H9 (cell line): ENCODE results near the gene EXOC3L4. TPM values are rescaled to one million over a fixed set of nuclear protein-coding genes. Genes with fewer than 3 reads are reported as not detected.

ENCODE experiments used
- DNase-seq: peaks from one replicate; pipeline ENCODE4 v3.0.0-alpha.2; 2017
- H2AFZ ChIP-seq: one replicate; pipeline ENCODE4 v1.6.1; 2013; ENCODE audit warnings: mild to moderate bottlenecking, low read length, control low read depth, moderate library complexity
- H2AK5ac ChIP-seq: 2 replicates; pipeline ENCODE4 v1.6.1; 2013; ENCODE audit warnings: low read length, control low read depth, mixed read lengths; ENCODE audit not compliant: insufficient read length
- H2BK120ac ChIP-seq: one replicate; pipeline ENCODE4 v1.6.1; 2013; ENCODE audit warnings: low read depth, mild to moderate bottlenecking, low read length, control low read depth, inconsistent platforms; ENCODE audit not compliant: poor library complexity, severe bottlenecking
- H2BK12ac ChIP-seq: 2 replicates; pipeline ENCODE4 v1.6.1; 2013; ENCODE audit warnings: low read length, control low read depth, mixed read lengths, low read depth; ENCODE audit not compliant: insufficient read length
- H2BK15ac ChIP-seq: 2 replicates; pipeline ENCODE4 v1.6.1; 2013; ENCODE audit warnings: low read depth, low read length, control low read depth
- H2BK20ac ChIP-seq: one replicate; pipeline ENCODE4 v1.6.1; 2013; ENCODE audit warnings: low read depth, mild to moderate bottlenecking, low read length, control low read depth, inconsistent platforms; ENCODE audit not compliant: poor library complexity, severe bottlenecking
- H2BK5ac ChIP-seq: 2 replicates; pipeline ENCODE4 v1.6.1; 2013; ENCODE audit warnings: low read length, control low read depth, mixed read lengths; ENCODE audit not compliant: insufficient read length
- H3K14ac ChIP-seq: 2 replicates; pipeline ENCODE4 v1.6.1; 2013; ENCODE audit warnings: low read length, control low read depth; ENCODE audit not compliant: insufficient read depth
- H3K18ac ChIP-seq: 2 replicates; pipeline ENCODE4 v1.6.1; 2013; ENCODE audit warnings: low read depth, mild to moderate bottlenecking, mixed read lengths, low read length, control low read depth; ENCODE audit not compliant: insufficient read length
- H3K23ac ChIP-seq: 2 replicates; pipeline ENCODE4 v1.6.1; 2013; ENCODE audit warnings: low read length, control low read depth, mixed read lengths, low read depth; ENCODE audit not compliant: insufficient read length
- H3K23me2 ChIP-seq: 2 replicates; pipeline ENCODE4 v1.6.1; 2013; ENCODE audit warnings: low read depth, mild to moderate bottlenecking, mixed read lengths, low read length, control low read depth; ENCODE audit not compliant: insufficient read length, poor library complexity, severe bottlenecking
- H3K27ac ChIP-seq: 2 replicates; pipeline ENCODE4 v1.5.1; 2013; ENCODE audit warnings: low read length, control low read depth, mixed read lengths, low read depth; ENCODE audit not compliant: insufficient read length
- H3K27me3 ChIP-seq: 2 replicates; pipeline ENCODE4 v1.6.1; 2013; ENCODE audit warnings: low read length, control low read depth, inconsistent platforms; ENCODE audit not compliant: insufficient read depth
- H3K4ac ChIP-seq: 2 replicates; pipeline ENCODE4 v1.6.1; 2013; ENCODE audit warnings: low read depth, mild to moderate bottlenecking, control low read depth, inconsistent platforms, low read length, moderate library complexity
- H3K4me1 ChIP-seq: 2 replicates; pipeline ENCODE4 v1.6.1; 2013; ENCODE audit warnings: low read length, control low read depth, inconsistent platforms; ENCODE audit not compliant: insufficient read depth
- H3K4me2 ChIP-seq: 2 replicates; pipeline ENCODE4 v1.6.1; 2013; ENCODE audit warnings: low read length, control low read depth, mixed read lengths; ENCODE audit not compliant: insufficient read length, insufficient read depth
- H3K56ac ChIP-seq: 2 replicates; pipeline ENCODE4 v1.6.1; 2013; ENCODE audit warnings: low read depth, mild to moderate bottlenecking, mixed read lengths, low read length, control low read depth; ENCODE audit not compliant: insufficient read length
- H3K79me1 ChIP-seq: 2 replicates; pipeline ENCODE4 v1.6.1; 2013; ENCODE audit warnings: low read depth, mild to moderate bottlenecking, moderate library complexity, low read length, control low read depth, inconsistent platforms; ENCODE audit not compliant: insufficient read depth, poor library complexity, severe bottlenecking
- H3K79me2 ChIP-seq: 2 replicates; pipeline ENCODE4 v1.6.1; 2013; ENCODE audit warnings: low read length, control low read depth, inconsistent platforms; ENCODE audit not compliant: insufficient read depth
- H3K9ac ChIP-seq: 2 replicates; pipeline ENCODE4 v1.6.1; 2013; ENCODE audit warnings: low read length, control low read depth, mixed read lengths; ENCODE audit not compliant: insufficient read length; ENCODE audit errors: extremely low read depth
- H3K9me3 ChIP-seq: one replicate; pipeline ENCODE4 v1.6.1; 2013; ENCODE audit warnings: low read depth, low read length, inconsistent platforms; ENCODE audit not compliant: control insufficient read depth
- H3T11ph ChIP-seq: one replicate; pipeline ENCODE4 v1.6.1; 2013; ENCODE audit warnings: mild to moderate bottlenecking, low read length, control low read depth, inconsistent platforms
- H4K20me1 ChIP-seq: one replicate; pipeline ENCODE4 v1.6.1; 2013; ENCODE audit not compliant: control insufficient read depth, insufficient read length, insufficient read depth
- H4K5ac ChIP-seq: 2 replicates; pipeline ENCODE4 v1.6.1; 2013; ENCODE audit warnings: low read depth, mild to moderate bottlenecking, mixed read lengths, low read length, control low read depth; ENCODE audit not compliant: insufficient read length
- H4K8ac ChIP-seq: replicated peaks from 2 replicates; pipeline ENCODE4 v1.6.1; 2013; ENCODE audit warnings: low read length, control low read depth, mixed read lengths, low read depth; ENCODE audit not compliant: insufficient read length
- H4K91ac ChIP-seq: 2 replicates; pipeline ENCODE4 v1.6.1; 2013; ENCODE audit warnings: low read depth, mild to moderate bottlenecking, moderate library complexity, mixed read lengths, low read length, control low read depth; ENCODE audit not compliant: insufficient read length
- H3K27ac Mint-ChIP-seq, 3 experiments: 2 replicates in 2 of 3; 3 replicates in 1 of 3; pipeline ENCODE4 v1.8.0; 2020 to 2021; ENCODE audit warnings: mixed read lengths in 3 of 3, mild to moderate bottlenecking in 1 of 3, moderate library complexity in 1 of 3
- H3K27me3 Mint-ChIP-seq: 2 replicates; pipeline ENCODE4 v1.8.0; 2021; ENCODE audit warnings: low read depth, mild to moderate bottlenecking, moderate library complexity, mixed read lengths
- H3K36me3 Mint-ChIP-seq, 3 experiments: 2 replicates in 2 of 3; 3 replicates in 1 of 3; pipeline ENCODE4 v1.8.0; 2020 to 2021; ENCODE audit warnings: low read depth in 3 of 3, mixed read lengths in 3 of 3; ENCODE audit not compliant: insufficient read depth in 1 of 3
- H3K4me1 Mint-ChIP-seq, 2 experiments: 2 replicates each; pipeline ENCODE4 v1.8.0; 2020; ENCODE audit warnings: mixed read lengths in 2 of 2
- H3K4me3 Mint-ChIP-seq, 2 experiments: 2 replicates in 1 of 2; 3 replicates in 1 of 2; pipeline ENCODE4 v1.8.0; 2020 to 2021; ENCODE audit warnings: mild to moderate bottlenecking in 2 of 2, mixed read lengths in 2 of 2, moderate library complexity in 1 of 2
- H3K9me3 Mint-ChIP-seq, 2 experiments: 2 replicates in 1 of 2; 3 replicates in 1 of 2; pipeline ENCODE4 v1.8.0; 2020; ENCODE audit warnings: mild to moderate bottlenecking in 2 of 2, mixed read lengths in 2 of 2, moderate library complexity in 1 of 2
- WGBS: extraction: QIAGEN DNeasy Blood & Tissue Kit; methylation state at CpG from one replicate; pipeline ENCODE4 v1.1.7; 2013; ENCODE audit warnings: missing lambda C conversion rate, low lambda C conversion rate, mixed read lengths; ENCODE audit not compliant: insufficient read length; ENCODE audit errors: extremely low coverage; 5-methylcytosine and 5-hydroxymethylcytosine counted together
- total RNA-seq: library from RNA; stranded (reverse); gene quantifications from 2 replicates; pipeline ENCODE4 v1.2.1, GENCODE V29; 2021
- TF ChIP-seq, protein P1 (sequence below): fragments of 200-600 bp; sonication (generic); conservative IDR thresholded peaks from 3 replicates; pipeline ENCODE4 v1.8.0; 2021; ENCODE audit warnings: antibody characterized with exemption, mild to moderate bottlenecking

The EXOC3L4 gene
- total RNA-seq, 1 experiment from 2014 or later = 0.42 TPM

- DNase-seq = no peak
- no peak overlapping the region for H3T11ph ChIP-seq
- Mint-ChIP-seq H3K4me3 (peak overlapping the region in 1 of 2 experiments; percentile 43; a peak in 2 of 5 replicates), H3K36me3 (no peaks in the 10 kb centered on the region), H3K9me3 (no peaks in the 10 kb centered on the region), H3K27ac (peak overlapping the region in 2 of 3 experiments; percentile 5 to 88; a peak in 3 of 7 replicates), H3K4me1 (peaks cover 13 to 44% of the 10 kb centered on the region in 2 experiments), H3K27me3 (peaks cover 7% of the 10 kb centered on the region)
- H3K9ac ChIP-seq = no peak overlapping the region
- no peak overlapping the region for H4K5ac ChIP-seq
- no peak overlapping the region for H2AFZ ChIP-seq
- no peak overlapping the region for H2BK15ac ChIP-seq
- no peaks in the 10 kb centered on the region for H4K20me1 ChIP-seq
- H4K91ac ChIP-seq = no peak overlapping the region
- H2AK5ac ChIP-seq = no peak overlapping the region
- no peak overlapping the region for H4K8ac ChIP-seq
- no peak overlapping the region for H3K14ac ChIP-seq
- no peak overlapping the region for H3K27ac ChIP-seq
- H3K4me2 ChIP-seq = no peak overlapping the region
- H2BK5ac ChIP-seq = no peak overlapping the region
- H3K23ac ChIP-seq = no peak overlapping the region
- no peaks in the 10 kb centered on the region for H3K23me2 ChIP-seq
- no peaks in the 10 kb centered on the region; the same call in 1 of the 2 replicates for H3K4me1 ChIP-seq
- H3K4ac ChIP-seq = no peak overlapping the region
- H2BK120ac ChIP-seq = no peak overlapping the region
- TF ChIP-seq, protein P1, sequence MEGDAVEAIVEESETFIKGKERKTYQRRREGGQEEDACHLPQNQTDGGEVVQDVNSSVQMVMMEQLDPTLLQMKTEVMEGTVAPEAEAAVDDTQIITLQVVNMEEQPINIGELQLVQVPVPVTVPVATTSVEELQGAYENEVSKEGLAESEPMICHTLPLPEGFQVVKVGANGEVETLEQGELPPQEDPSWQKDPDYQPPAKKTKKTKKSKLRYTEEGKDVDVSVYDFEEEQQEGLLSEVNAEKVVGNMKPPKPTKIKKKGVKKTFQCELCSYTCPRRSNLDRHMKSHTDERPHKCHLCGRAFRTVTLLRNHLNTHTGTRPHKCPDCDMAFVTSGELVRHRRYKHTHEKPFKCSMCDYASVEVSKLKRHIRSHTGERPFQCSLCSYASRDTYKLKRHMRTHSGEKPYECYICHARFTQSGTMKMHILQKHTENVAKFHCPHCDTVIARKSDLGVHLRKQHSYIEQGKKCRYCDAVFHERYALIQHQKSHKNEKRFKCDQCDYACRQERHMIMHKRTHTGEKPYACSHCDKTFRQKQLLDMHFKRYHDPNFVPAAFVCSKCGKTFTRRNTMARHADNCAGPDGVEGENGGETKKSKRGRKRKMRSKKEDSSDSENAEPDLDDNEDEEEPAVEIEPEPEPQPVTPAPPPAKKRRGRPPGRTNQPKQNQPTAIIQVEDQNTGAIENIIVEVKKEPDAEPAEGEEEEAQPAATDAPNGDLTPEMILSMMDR = no peak
- no peak overlapping the region for H3K18ac ChIP-seq
- no peaks in the 10 kb centered on the region for H3K9me3 ChIP-seq
- H3K27me3 ChIP-seq = no peaks in the 10 kb centered on the region
- H2BK20ac ChIP-seq = no peak overlapping the region
- no CpG with 5 or more reads among the region's 4 CpGs for WGBS
- no peak overlapping the region for H2BK12ac ChIP-seq
- no peaks in the 10 kb centered on the region for H3K79me2 ChIP-seq
- H3K56ac ChIP-seq = no peak overlapping the region
- no peaks in the 10 kb centered on the region for H3K79me1 ChIP-seq
Measured at GRCh38 chr14:103096387-103096786, 1.9 kb downstream of the EXOC3L4 start.
